ENCODE data around the gene NOL8. TPM values are rescaled to one million over a fixed set of nuclear protein-coding genes. Genes with fewer than 3 reads are reported as not detected.
A peak's percentile ranks its signal among the peaks of the same experiment; 100 is the strongest.

The NOL8 gene
- 26.8 TPM for polyA plus RNA-seq (2013, experiment 1 of 2)
- polyA plus RNA-seq (2013, experiment 2 of 2), result 29.3 TPM

DNA sequence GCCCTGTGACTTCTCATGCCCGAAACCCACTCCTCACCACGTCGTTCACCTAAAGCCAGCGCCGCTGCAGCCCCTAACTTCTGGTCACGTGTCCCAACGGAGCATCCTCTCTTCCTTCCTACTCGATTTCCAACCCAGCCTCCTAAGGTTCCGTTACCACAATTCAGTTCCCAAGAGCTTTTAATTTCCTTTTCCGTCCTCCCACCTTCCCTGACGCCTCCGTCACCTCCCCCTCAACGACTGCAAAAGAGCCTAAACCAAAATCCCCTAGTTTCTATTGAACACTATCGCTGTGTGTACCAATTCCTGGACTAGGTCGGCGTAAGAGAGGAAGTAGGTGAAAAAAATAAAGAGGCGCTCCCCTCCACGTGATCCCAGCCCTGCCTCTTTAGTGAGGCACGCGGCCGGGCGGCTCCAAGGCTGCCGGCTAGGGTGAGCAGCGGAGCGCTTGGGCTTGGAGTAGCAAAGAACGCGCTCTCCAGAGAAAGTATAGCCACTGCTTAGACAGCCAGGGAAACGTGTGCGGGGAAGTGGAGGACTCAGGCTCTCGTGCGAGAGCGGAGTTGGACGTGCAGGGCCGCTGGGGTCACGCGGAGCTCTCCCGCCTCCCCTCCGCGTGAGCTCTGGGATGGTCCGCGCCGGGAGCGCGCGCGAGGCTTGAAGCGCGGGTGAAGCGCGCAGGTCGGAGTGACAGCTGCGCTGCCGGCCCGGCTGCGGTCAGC, at the start of gene NOL8, which contains the start of gene CENPP:
Gene NOL8 (minus strand): TSS at position 82 of the 722 bp plus-strand sequence. CDS start 1,189 bp downstream, outside the sequence.
Gene CENPP (plus strand): TSS at position 685 of the 722 bp plus-strand sequence.
- Histone ChIP-seq H3K4me1 (ENCODE audit: control insufficient read depth in 2 of 2, insufficient read depth in 1 of 2, low read depth in 1 of 2, low read length in 2 of 2) (peaks cover 4 to 10% of the 10 kb centered on the region in 2 donors), H4K8ac (ENCODE audit: low read depth, low read length) (no peak within 1 kb of the TSS), H2AK5ac (ENCODE audit: low read depth, low read length) (no peak within 1 kb of the TSS), H3K18ac (ENCODE audit: low read length) (peak within 1 kb of the TSS; percentile 80), H3K9me3 (replicated peaks in 1 of 2; ENCODE audit: control insufficient read depth in 2 of 2, insufficient read depth in 1 of 2, low read depth in 1 of 2, low read length in 2 of 2) (no peaks in the 10 kb centered on the region), H3K27me3 (ENCODE audit: control insufficient read depth in 3 of 3, insufficient read depth in 3 of 3, low read depth in 1 of 3, low read length in 3 of 3) (no peaks in the 10 kb centered on the region), H2BK120ac (ENCODE audit: low read depth, low read length) (no peak within 1 kb of the TSS), H3K36me3 (replicated peaks in 1 of 2; ENCODE audit: control insufficient read depth in 2 of 2, insufficient read depth in 2 of 2, low read length in 2 of 2) (peaks cover 0 to 31% of the 10 kb centered on the region in 2 donors), H3K4ac (ENCODE audit: low read length) (no peak within 1 kb of the TSS), H2BK12ac (ENCODE audit: low read length) (no peak within 1 kb of the TSS), H4K91ac (ENCODE audit: low read depth, low read length, poor library complexity) (no peak within 1 kb of the TSS), H3K9ac (ENCODE audit: low read depth, low read length, poor library complexity) (peak within 1 kb of the TSS; percentile 94), H2BK5ac (ENCODE audit: low read length) (peak within 1 kb of the TSS; percentile 31), H3K23ac (ENCODE audit: low read depth, low read length, poor library complexity) (peak within 1 kb of the TSS; percentile 0), H3K4me3 (ENCODE audit: low read length in 2 of 2) (peak within 1 kb of the TSS; percentile 72 to 85), H2AFZ (ENCODE audit: low read length) (peak within 1 kb of the TSS; percentile 95), H3K27ac (replicated peaks; ENCODE audit: low read length) (peak within 1 kb of the TSS; percentile 76), H2BK15ac (ENCODE audit: low read length) (no peak within 1 kb of the TSS), H3K14ac (ENCODE audit: low read length) (no peak within 1 kb of the TSS), H3K79me1 (ENCODE audit: low read depth, low read length) (no peaks in the 10 kb centered on the region), H3K4me2 (ENCODE audit: insufficient read depth, low read length, poor library complexity, severe bottlenecking) (peak within 1 kb of the TSS; percentile 86)
- DNase-seq (ENCODE audit: low spot score), result peak; percentile 91
- WGBS, 2 donors (ENCODE audit: extremely low coverage in 2 of 2, insufficient read length in 2 of 2, insufficient replicate concordance in 1 of 2), result no CpG with 5 or more reads among the region's 55 CpGs

DNA sequence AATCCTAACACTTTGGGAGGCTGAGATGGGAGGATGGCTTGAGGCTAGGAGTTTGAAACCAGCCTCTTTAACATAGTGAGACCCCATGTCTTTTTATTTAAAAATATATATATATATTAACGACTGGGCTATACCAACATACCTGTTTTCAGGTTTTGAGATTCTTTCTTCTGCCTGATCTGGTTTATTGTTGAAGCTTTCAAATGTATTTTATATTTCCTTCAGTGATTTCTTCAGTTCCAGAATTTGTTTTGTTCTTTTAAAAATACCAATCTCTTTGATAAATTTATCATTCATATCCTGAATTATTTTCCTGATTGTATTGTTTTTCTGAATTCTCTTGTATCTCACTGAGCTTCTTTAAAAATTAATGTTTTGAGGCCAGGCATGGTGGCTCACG, 48.0 kb upstream of the NOL8 start:
- H3K4me1 ChIP-seq (ENCODE audit: control insufficient read depth in 2 of 2, insufficient read depth in 1 of 2, low read depth in 1 of 2, low read length in 2 of 2), result peaks cover 0 to 3% of the 10 kb centered on the region in 2 donors
- H3K14ac ChIP-seq (ENCODE audit: low read length), result no peak overlapping the region
- H3K23ac ChIP-seq (ENCODE audit: low read depth, low read length, poor library complexity), result no peak overlapping the region
- H3K4me3 ChIP-seq (ENCODE audit: low read length in 2 of 2), result no peak overlapping the region
- H3K27ac ChIP-seq (replicated peaks; ENCODE audit: low read length), result no peak overlapping the region
- no peak overlapping the region for H4K8ac ChIP-seq (ENCODE audit: low read depth, low read length)
- H3K9me3 ChIP-seq (replicated peaks in 1 of 2; ENCODE audit: control insufficient read depth in 2 of 2, insufficient read depth in 1 of 2, low read depth in 1 of 2, low read length in 2 of 2), result peaks cover 0 to 2% of the 10 kb centered on the region in 2 donors
- H3K9ac ChIP-seq (ENCODE audit: low read depth, low read length, poor library complexity), result no peak overlapping the region
- H2BK120ac ChIP-seq (ENCODE audit: low read depth, low read length), result no peak overlapping the region
- no peak overlapping the region for H2AFZ ChIP-seq (ENCODE audit: low read length)
- H2BK5ac ChIP-seq (ENCODE audit: low read length), result no peak overlapping the region
- no peak overlapping the region for H2AK5ac ChIP-seq (ENCODE audit: low read depth, low read length)
- no peak for DNase-seq (ENCODE audit: low spot score)
- H3K36me3 ChIP-seq (replicated peaks in 1 of 2; ENCODE audit: control insufficient read depth in 2 of 2, insufficient read depth in 2 of 2, low read length in 2 of 2), result no peaks in the 10 kb centered on the region
- no peaks in the 10 kb centered on the region for H3K27me3 ChIP-seq (ENCODE audit: control insufficient read depth in 3 of 3, insufficient read depth in 3 of 3, low read depth in 1 of 3, low read length in 3 of 3)
- H3K4ac ChIP-seq (ENCODE audit: low read length), result no peak overlapping the region
- H2BK15ac ChIP-seq (ENCODE audit: low read length), result no peak overlapping the region
- H4K91ac ChIP-seq (ENCODE audit: low read depth, low read length, poor library complexity), result no peak overlapping the region
- no peaks in the 10 kb centered on the region for H3K79me1 ChIP-seq (ENCODE audit: low read depth, low read length)
- H2BK12ac ChIP-seq (ENCODE audit: low read length), result no peak overlapping the region
- WGBS, 2 donors (ENCODE audit: extremely low coverage in 2 of 2, insufficient read length in 2 of 2, insufficient replicate concordance in 1 of 2), result no CpG with 5 or more reads among the region's 2 CpGs
- H3K18ac ChIP-seq (ENCODE audit: low read length), result no peak overlapping the region
- H3K4me2 ChIP-seq (ENCODE audit: insufficient read depth, low read length, poor library complexity, severe bottlenecking), result no peak overlapping the region

DNA sequence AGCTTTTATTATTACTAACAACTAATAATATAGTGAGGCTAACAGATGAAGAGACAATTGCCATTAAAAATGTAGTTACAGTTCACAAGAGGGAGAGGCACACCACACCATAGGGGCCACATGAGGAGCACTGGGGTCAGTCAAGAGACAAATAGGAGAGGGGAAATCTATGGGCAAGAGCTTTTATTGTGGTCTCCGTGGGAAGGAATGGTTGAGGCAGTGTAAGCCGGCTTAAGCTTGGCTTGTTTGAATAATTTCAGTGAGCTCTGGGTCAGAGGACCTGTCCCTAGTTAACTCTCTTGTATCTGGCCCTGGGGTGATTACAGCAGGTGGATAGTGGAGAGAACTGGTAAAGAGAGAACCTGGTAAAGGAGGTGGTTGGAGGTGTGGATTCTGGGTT, 43.9 kb upstream of the NOL8 start:
- H4K8ac ChIP-seq (ENCODE audit: low read depth, low read length), result no peak overlapping the region
- no CpG with 5 or more reads among the region's 2 CpGs for WGBS, 2 donors (ENCODE audit: extremely low coverage in 2 of 2, insufficient read length in 2 of 2, insufficient replicate concordance in 1 of 2)

DNA sequence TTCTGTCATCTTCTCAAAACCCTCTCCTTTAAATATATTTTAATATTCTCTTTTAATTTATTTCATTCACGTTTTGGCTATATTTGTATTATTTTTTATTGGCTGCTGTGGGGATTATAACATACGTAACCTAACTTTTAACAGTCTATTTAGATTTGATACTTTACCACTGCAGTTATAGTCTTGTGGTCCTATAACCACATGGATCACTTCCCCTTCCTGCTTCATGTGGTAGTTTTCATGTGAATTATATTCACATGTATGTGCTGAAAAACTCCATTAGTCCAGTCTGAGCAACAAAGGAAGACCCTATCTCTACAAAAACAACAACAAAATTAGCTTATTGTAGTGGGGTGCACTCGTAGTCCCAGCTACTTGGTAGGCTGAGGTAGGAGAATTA, 34.9 kb upstream of the NOL8 start:
- H2AFZ ChIP-seq (ENCODE audit: low read length), result peak overlapping the region; percentile 83
- H3K4me1 ChIP-seq (ENCODE audit: control insufficient read depth in 2 of 2, insufficient read depth in 1 of 2, low read depth in 1 of 2, low read length in 2 of 2), result peaks cover 0 to 7% of the 10 kb centered on the region in 2 donors
- H3K36me3 ChIP-seq (replicated peaks in 1 of 2; ENCODE audit: control insufficient read depth in 2 of 2, insufficient read depth in 2 of 2, low read length in 2 of 2), result no peaks in the 10 kb centered on the region
- H3K4me2 ChIP-seq (ENCODE audit: insufficient read depth, low read length, poor library complexity, severe bottlenecking), result no peak overlapping the region
- H3K9ac ChIP-seq (ENCODE audit: low read depth, low read length, poor library complexity), result no peak overlapping the region
- H3K27me3 ChIP-seq (ENCODE audit: control insufficient read depth in 3 of 3, insufficient read depth in 3 of 3, low read depth in 1 of 3, low read length in 3 of 3), result no peaks in the 10 kb centered on the region
- H2BK120ac ChIP-seq (ENCODE audit: low read depth, low read length), result no peak overlapping the region
- H3K4ac ChIP-seq (ENCODE audit: low read length), result no peak overlapping the region
- no CpG with 5 or more reads among the region's 3 CpGs for WGBS, 2 donors (ENCODE audit: extremely low coverage in 2 of 2, insufficient read length in 2 of 2, insufficient replicate concordance in 1 of 2)
- DNase-seq (ENCODE audit: low spot score), result no peak
- no peak overlapping the region for H3K18ac ChIP-seq (ENCODE audit: low read length)
- no peak overlapping the region for H3K14ac ChIP-seq (ENCODE audit: low read length)
- H2BK5ac ChIP-seq (ENCODE audit: low read length), result no peak overlapping the region
- peaks cover 2% of the 10 kb centered on the region for H3K79me1 ChIP-seq (ENCODE audit: low read depth, low read length)
- H2BK12ac ChIP-seq (ENCODE audit: low read length), result no peak overlapping the region
- H2AK5ac ChIP-seq (ENCODE audit: low read depth, low read length), result no peak overlapping the region
- H3K27ac ChIP-seq (replicated peaks; ENCODE audit: low read length), result no peak overlapping the region
- H2BK15ac ChIP-seq (ENCODE audit: low read length), result no peak overlapping the region
- no peak overlapping the region for H3K23ac ChIP-seq (ENCODE audit: low read depth, low read length, poor library complexity)
- no peak overlapping the region for H4K91ac ChIP-seq (ENCODE audit: low read depth, low read length, poor library complexity)
- peaks cover 0 to 13% of the 10 kb centered on the region in 2 donors for H3K9me3 ChIP-seq (replicated peaks in 1 of 2; ENCODE audit: control insufficient read depth in 2 of 2, insufficient read depth in 1 of 2, low read depth in 1 of 2, low read length in 2 of 2)
- no peak overlapping the region for H4K8ac ChIP-seq (ENCODE audit: low read depth, low read length)
- H3K4me3 ChIP-seq (ENCODE audit: low read length in 2 of 2), result no peak overlapping the region

More for the DNA sequence above, 43.9 kb upstream of the NOL8 start:
- Histone ChIP-seq H2BK5ac (ENCODE audit: low read length) (no peak overlapping the region), H3K4ac (ENCODE audit: low read length) (no peak overlapping the region), H3K4me1 (ENCODE audit: control insufficient read depth in 2 of 2, insufficient read depth in 1 of 2, low read depth in 1 of 2, low read length in 2 of 2) (peaks cover 0 to 3% of the 10 kb centered on the region in 2 donors), H3K4me2 (ENCODE audit: insufficient read depth, low read length, poor library complexity, severe bottlenecking) (no peak overlapping the region), H2AFZ (ENCODE audit: low read length) (peak overlapping the region; percentile 75), H3K79me1 (ENCODE audit: low read depth, low read length) (no peaks in the 10 kb centered on the region), H3K18ac (ENCODE audit: low read length) (no peak overlapping the region), H3K36me3 (replicated peaks in 1 of 2; ENCODE audit: control insufficient read depth in 2 of 2, insufficient read depth in 2 of 2, low read length in 2 of 2) (peaks cover 0 to 2% of the 10 kb centered on the region in 2 donors), H3K23ac (ENCODE audit: low read depth, low read length, poor library complexity) (no peak overlapping the region), H3K4me3 (ENCODE audit: low read length in 2 of 2) (no peak overlapping the region), H4K91ac (ENCODE audit: low read depth, low read length, poor library complexity) (no peak overlapping the region), H2BK12ac (ENCODE audit: low read length) (no peak overlapping the region), H3K27ac (replicated peaks; ENCODE audit: low read length) (no peak overlapping the region), H3K9me3 (replicated peaks in 1 of 2; ENCODE audit: control insufficient read depth in 2 of 2, insufficient read depth in 1 of 2, low read depth in 1 of 2, low read length in 2 of 2) (no peaks in the 10 kb centered on the region), H3K14ac (ENCODE audit: low read length) (no peak overlapping the region), H2BK120ac (ENCODE audit: low read depth, low read length) (no peak overlapping the region), H2BK15ac (ENCODE audit: low read length) (no peak overlapping the region), H3K9ac (ENCODE audit: low read depth, low read length, poor library complexity) (no peak overlapping the region), H2AK5ac (ENCODE audit: low read depth, low read length) (no peak overlapping the region), H3K27me3 (ENCODE audit: control insufficient read depth in 3 of 3, insufficient read depth in 3 of 3, low read depth in 1 of 3, low read length in 3 of 3) (no peaks in the 10 kb centered on the region)
- DNase-seq (ENCODE audit: low spot score), result no peak

Measured in neuronal stem cell (in vitro differentiated cells).